OCI-LY3 (cell line): ENCODE results near the gene AKAP6.

Source experiments
- CTCF ChIP-seq: fragments of 200-600, 300-600 bp; sonication (generic); IDR thresholded peaks from 2 replicates; pipeline ENCODE4 v1.5.1; 2014; ENCODE audit warnings: antibody characterized with exemption, low read length, low read depth
- EZH2phosphoT487 ChIP-seq: fragments of 200-600 bp; shearing (Covaris generic); IDR thresholded peaks from 2 replicates; pipeline ENCODE4 v1.6.1; 2018; ENCODE audit warnings: antibody characterized with exemption, mixed run types, low read depth

GRCh38 chr14:32587461-32587860, 258.4 kb downstream of the AKAP6 start:
- TF ChIP-seq CTCF (no peak), EZH2phosphoT487 (no peak)
